RWPE1 (cell line): ENCODE measurements around the gene GRN.

Experiments used
- CTCF ChIA-PET: fragments of 350-600 bp; sonication (Branson Sonifier 250); formaldehyde crosslinking; extraction: SDS; loops from one replicate; lab custom pipeline; 2021; lab: Yijun Ruan, JAX
- POLR2A ChIA-PET: fragments of 400-600 bp; formaldehyde crosslinking; extraction: SDS; loops from one replicate; lab custom pipeline; 2020; ENCODE audit warnings: antibody characterized with exemption; ENCODE audit not compliant: low non-redundant PET; lab: Yijun Ruan, JAX
- DNase-seq: peaks from one replicate; pipeline ENCODE4 v3.0.0; 2012; ENCODE audit warnings: low spot score
- H3K27ac ChIP-seq: fragments of 450-650 bp; 2 replicates; pipeline ENCODE4 v1.5.1; 2017
- CTCF ChIP-seq: fragments of 450-650 bp; conservative IDR thresholded peaks from 2 replicates; pipeline ENCODE4 v1.5.1; 2017; ENCODE audit warnings: low read depth, mild to moderate bottlenecking

GRN gene

GRCh38 chr17:44381810-44382305, 36.8 kb downstream of the GRN start:
- ChIA-PET CTCF (interaction anchor here (0.6 kb wide), 1 partner anchor 306 kb away, joined by 7 read pairs; no protein-coding TSS in a partner anchor), POLR2A (no interaction called here)
- TF ChIP-seq CTCF, result no peak
- no peak for DNase-seq
- no peak overlapping the region for H3K27ac ChIP-seq

- CTCF ChIA-PET, result no interaction called here
- TF ChIP-seq CTCF, result no peak
- DNase-seq, result no peak
- H3K27ac ChIP-seq, result no peak overlapping the region
- POLR2A ChIA-PET, result no interaction called here
Observed at GRCh38 chr17:44382917-44383316, 37.8 kb downstream of the GRN start.

GRCh38 chr17:44383363-44383762, 38.3 kb downstream of the GRN start:
- no peak for DNase-seq
- no peak for TF ChIP-seq CTCF
- CTCF ChIA-PET, result no interaction called here
- no peak overlapping the region for H3K27ac ChIP-seq
- POLR2A ChIA-PET, result no interaction called here

- POLR2A ChIA-PET, result no interaction called here
- no peak for DNase-seq
- TF ChIP-seq CTCF, result no peak
- H3K27ac ChIP-seq, result no peak overlapping the region
- CTCF ChIA-PET, result no interaction called here
Observed at GRCh38 chr17:44383861-44384260, 38.8 kb downstream of the GRN start.

- ChIA-PET CTCF (interaction anchor here (1.0 kb wide), 1 partner anchor 21 kb away, joined by 4 read pairs; the partner anchor contains the start of gene FAM171A2), POLR2A (no interaction called here)
- DNase-seq, result no peak
- no peak for TF ChIP-seq CTCF
- H3K27ac ChIP-seq, result peak overlapping the region; percentile 51
Observed at GRCh38 chr17:44384281-44384822, 39.2 kb downstream of the GRN start.

DNA sequence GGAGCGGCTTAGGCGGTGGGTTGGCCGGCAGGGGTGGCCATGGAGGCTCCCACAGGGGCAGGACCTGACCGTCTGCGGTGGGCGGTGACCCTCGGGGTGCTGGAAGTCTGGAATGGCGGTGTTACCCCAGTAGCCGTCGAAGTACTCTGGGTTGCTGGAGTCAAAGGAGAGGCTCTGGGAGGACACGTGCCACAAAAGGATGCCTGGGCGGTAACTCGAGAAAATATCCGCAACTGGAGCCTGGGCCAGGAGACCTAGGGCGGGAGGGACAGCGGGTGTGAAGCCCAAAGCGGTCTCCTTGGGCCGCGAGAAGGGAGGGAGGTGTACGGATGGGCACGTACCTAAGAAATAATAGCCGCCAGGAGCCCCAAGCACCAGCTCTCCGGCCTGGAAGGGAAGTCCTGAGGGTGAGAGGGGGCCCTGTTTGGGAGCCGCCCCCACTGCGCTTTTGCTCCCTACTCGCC, 39.8 kb downstream of the GRN start:
- DNase-seq, result peak; percentile 13
- ChIA-PET POLR2A (no interaction called here), CTCF (interaction anchor here (0.6 to 1.0 kb wide), 3 partner anchors 12 to 139 kb away, joined by 3 to 4 read pairs (median 3); partner anchors contain the start of gene FAM171A2)
- no peak for TF ChIP-seq CTCF
- H3K27ac ChIP-seq, result peak overlapping the region; percentile 51
